WTC11 (cell line): ENCODE results near the gene PLEKHA6. TPM values are rescaled to one million over a fixed set of nuclear protein-coding genes. Genes with fewer than 3 reads are reported as not detected.

ENCODE experiments used
- ATAC-seq: fragments of 200-7000 bp; cut with Tn5 transposase; 2 replicates; pipeline ENCODE4 v1.10.0; 2021; ENCODE audit warnings: mild to moderate bottlenecking, moderate library complexity
- CTCF ChIA-PET: fragments of 300-600 bp; sonication (Branson Sonifier 250); formaldehyde crosslinking; loops from one replicate; lab custom pipeline; 2021; ENCODE audit warnings: antibody characterized with exemption; lab: Charles Lee
- POLR2A ChIA-PET: fragments of 350-600 bp; sonication (Branson Sonifier 250); formaldehyde crosslinking; loops from one replicate; lab custom pipeline; 2021; ENCODE audit warnings: antibody characterized with exemption; lab: Charles Lee
- DNase-seq: peaks from one replicate; pipeline ENCODE4 v3.0.0; 2021; ENCODE audit warnings: low spot score
- H3K27ac Mint-ChIP-seq: 2 replicates; pipeline ENCODE4 v1.8.0; 2021; ENCODE audit warnings: mixed read lengths
- H3K27me3 Mint-ChIP-seq: 2 replicates; pipeline ENCODE4 v1.8.0; 2021; ENCODE audit warnings: low read depth, mild to moderate bottlenecking, moderate library complexity, mixed read lengths
- H3K36me3 Mint-ChIP-seq: 2 replicates; pipeline ENCODE4 v1.8.0; 2021; ENCODE audit warnings: mixed read lengths
- H3K4me1 Mint-ChIP-seq: 2 replicates; pipeline ENCODE4 v1.8.0; 2022; ENCODE audit warnings: mixed read lengths
- H3K4me3 Mint-ChIP-seq: 2 replicates; pipeline ENCODE4 v1.8.0; 2021; ENCODE audit warnings: mild to moderate bottlenecking, moderate library complexity, mixed read lengths
- H3K9me3 Mint-ChIP-seq: 2 replicates; pipeline ENCODE4 v1.8.0; 2021; ENCODE audit warnings: mixed read lengths
- AR ChIP-seq: fragments of 250-450 bp; sonication (Bioruptor Pico); IDR thresholded peaks from 2 replicates; pipeline ENCODE4 v1.9.0; 2021; ENCODE audit warnings: mild to moderate bottlenecking
- CREM ChIP-seq: sonication (generic); formaldehyde crosslinking; IDR thresholded peaks from 2 replicates; pipeline ENCODE4 v1.8.1; 2022; ENCODE audit warnings: mild to moderate bottlenecking, missing genetic modification reagents, moderate library complexity
- E2F4 ChIP-seq: sonication (generic); formaldehyde crosslinking; IDR thresholded peaks from 2 replicates; pipeline ENCODE4 v1.8.1; 2022; ENCODE audit warnings: low read depth, mild to moderate bottlenecking, moderate library complexity, missing genetic modification reagents, borderline replicate concordance
- FOXK1 ChIP-seq: sonication (generic); formaldehyde crosslinking; IDR thresholded peaks from 2 replicates; pipeline ENCODE4 v1.8.0; 2022; ENCODE audit warnings: mild to moderate bottlenecking, moderate library complexity, missing genetic modification reagents
- FOXP1 ChIP-seq: sonication (generic); formaldehyde crosslinking; IDR thresholded peaks from 2 replicates; pipeline ENCODE4 v1.8.0; 2022; ENCODE audit warnings: missing genetic modification reagents, mild to moderate bottlenecking, moderate library complexity, borderline replicate concordance
- FOXP4 ChIP-seq: sonication (generic); formaldehyde crosslinking; IDR thresholded peaks from 2 replicates; pipeline ENCODE4 v1.8.0; 2022; ENCODE audit warnings: mild to moderate bottlenecking, missing genetic modification reagents
- GRHL2 ChIP-seq: fragments of 250-450 bp; sonication (Bioruptor Pico); IDR thresholded peaks from 2 replicates; pipeline ENCODE4 v1.8.0; 2022; ENCODE audit warnings: mild to moderate bottlenecking, moderate library complexity; ENCODE audit not compliant: insufficient replicate concordance, severe bottlenecking
- HMGXB4 ChIP-seq: sonication (generic); formaldehyde crosslinking; IDR thresholded peaks from 2 replicates; pipeline ENCODE4 v1.8.1; 2023; ENCODE audit warnings: mild to moderate bottlenecking, moderate library complexity, missing genetic modification reagents
- IRF2 ChIP-seq: sonication (generic); formaldehyde crosslinking; IDR thresholded peaks from 2 replicates; pipeline ENCODE4 v1.8.0; 2022; ENCODE audit warnings: low read depth, missing genetic modification reagents, borderline replicate concordance
- JUN ChIP-seq: sonication (generic); formaldehyde crosslinking; IDR thresholded peaks from 2 replicates; pipeline ENCODE4 v1.8.0; 2023; ENCODE audit warnings: mild to moderate bottlenecking, missing genetic modification reagents
- TEAD1 ChIP-seq: sonication (generic); formaldehyde crosslinking; IDR thresholded peaks from 2 replicates; pipeline ENCODE4 v1.8.0; 2022; ENCODE audit warnings: mild to moderate bottlenecking, missing genetic modification reagents
- TP53 ChIP-seq: sonication (generic); formaldehyde crosslinking; IDR thresholded peaks from 2 replicates; pipeline ENCODE4 v1.8.1; 2023; ENCODE audit warnings: mild to moderate bottlenecking, missing genetic modification reagents
- USF2 ChIP-seq: sonication (generic); formaldehyde crosslinking; IDR thresholded peaks from 2 replicates; pipeline ENCODE4 v1.8.1; 2023; ENCODE audit warnings: mild to moderate bottlenecking, missing genetic modification reagents, moderate library complexity
- ZNF121 ChIP-seq: sonication (generic); formaldehyde crosslinking; IDR thresholded peaks from 2 replicates; pipeline ENCODE4 v1.8.0; 2023; ENCODE audit warnings: missing genetic modification reagents
- ZNF425 ChIP-seq: fragments of 250-450 bp; sonication (Bioruptor Pico); conservative IDR thresholded peaks from 2 replicates; pipeline ENCODE4 v1.9.0; 2021; ENCODE audit warnings: mild to moderate bottlenecking
- ZNF671 ChIP-seq: fragments of 250-450 bp; sonication (Bioruptor Pico); IDR thresholded peaks from 2 replicates; pipeline ENCODE4 v1.8.0; 2021; ENCODE audit warnings: mild to moderate bottlenecking
- total RNA-seq: library from RNA; stranded (reverse); gene quantifications from 3 replicates; pipeline ENCODE4 v1.2.3, GENCODE V29; 2021

The PLEKHA6 gene
- total RNA-seq, 1 experiment from 2014 or later = 11.6 TPM

- no peaks in the 10 kb centered on the region for H3K9me3 Mint-ChIP-seq
- ChIA-PET CTCF (interaction anchor here (0.7 to 2.9 kb wide), 11 partner anchors 15 to 181 kb away, joined by 3 to 11 read pairs (median 7); partner anchors contain the start of genes GOLT1A and PLEKHA6), POLR2A (interaction anchor here (0.7 kb wide), 1 partner anchor 1041 kb away, joined by 5 read pairs; no protein-coding TSS in a partner anchor)
- no peak for ATAC-seq
- peaks cover 12% of the 10 kb centered on the region for H3K27me3 Mint-ChIP-seq
- no peaks in the 10 kb centered on the region for H3K36me3 Mint-ChIP-seq
- H3K4me1 Mint-ChIP-seq = peaks cover 72% of the 10 kb centered on the region
- H3K27ac Mint-ChIP-seq = no peak overlapping the region
- no peak overlapping the region for H3K4me3 Mint-ChIP-seq
- TF ChIP-seq ZNF121 (CRISPR knock-in tag) (peak; percentile 99), FOXK1 (CRISPR knock-in tag) (no peak)
- no peak for DNase-seq
These were observed 15.9 kb downstream of the PLEKHA6 start for GRCh38 chr1:204343802-204344201.

GRCh38 chr1:204343247-204343646 lies 16.5 kb downstream of the PLEKHA6 start:
- H3K27me3 Mint-ChIP-seq = peaks cover 12% of the 10 kb centered on the region
- H3K36me3 Mint-ChIP-seq = no peaks in the 10 kb centered on the region
- H3K4me3 Mint-ChIP-seq = no peak overlapping the region
- H3K9me3 Mint-ChIP-seq = no peaks in the 10 kb centered on the region
- POLR2A ChIA-PET = no interaction called here
- H3K27ac Mint-ChIP-seq = no peak overlapping the region
- TF ChIP-seq ZNF425 (CRISPR knock-in tag) = no peak
- TF ChIP-seq ZNF671 (CRISPR knock-in tag) = no peak
- no peak for TF ChIP-seq FOXK1 (CRISPR knock-in tag)
- no peak for TF ChIP-seq IRF2 (CRISPR knock-in tag)
- no peak for TF ChIP-seq TEAD1 (CRISPR knock-in tag)
- TF ChIP-seq JUN (CRISPR knock-in tag) = no peak
- no peak for TF ChIP-seq CREM
- no peak for TF ChIP-seq FOXP4 (CRISPR knock-in tag)
- no peak for TF ChIP-seq TP53 (CRISPR knock-in tag)
- TF ChIP-seq GRHL2 (CRISPR knock-in tag) = no peak
- TF ChIP-seq E2F4 (CRISPR knock-in tag) = no peak
- no peak for TF ChIP-seq FOXP1
- no peak for TF ChIP-seq USF2
- TF ChIP-seq AR (CRISPR knock-in tag) = no peak
- TF ChIP-seq HMGXB4 (CRISPR knock-in tag) = no peak
- H3K4me1 Mint-ChIP-seq = peaks cover 72% of the 10 kb centered on the region
- CTCF ChIA-PET = interaction anchor here (0.6 to 2.4 kb wide), 11 partner anchors 8 to 231 kb away, joined by 3 to 12 read pairs (median 7); partner anchors contain the start of genes GOLT1A and PLEKHA6
- DNase-seq (no peak), ATAC-seq (no peak)
